Stomach smooth muscle (tissue), 2 donors: ENCODE results near the gene BRI3BP.
"Not testable (repeated sequence)": the region's sequence is repeated elsewhere in the genome, so short reads cannot be mapped to it uniquely, and the experiment has no call there.

Experiments used
- H3K27ac ChIP-seq: one replicate; pipeline ENCODE4 v1.7.0; 2013; ENCODE audit warnings: mild to moderate bottlenecking, low read length, inconsistent platforms
- H3K27me3 ChIP-seq, 2 donors: one replicate each; pipeline ENCODE4 v1.7.0; 2013; ENCODE audit warnings: low read length in 2 of 2; ENCODE audit not compliant: insufficient read depth in 2 of 2, control insufficient read depth in 1 of 2
- H3K36me3 ChIP-seq, 2 donors: one replicate each; pipeline ENCODE4 v1.7.0; 2013; ENCODE audit warnings: low read length in 2 of 2; ENCODE audit not compliant: control insufficient read depth in 2 of 2, insufficient read depth in 2 of 2
- H3K4me1 ChIP-seq: one replicate; pipeline ENCODE4 v1.7.0; 2013; ENCODE audit warnings: low read length; ENCODE audit not compliant: control insufficient read depth, insufficient read depth
- H3K4me3 ChIP-seq, 2 donors: one replicate each; pipeline ENCODE4 v1.7.0; 2013; ENCODE audit warnings: low read length in 2 of 2
- H3K9ac ChIP-seq, 2 donors: one replicate each; pipeline ENCODE4 v1.7.0; 2013; ENCODE audit warnings: low read length in 2 of 2, mild to moderate bottlenecking in 1 of 2
- H3K9me3 ChIP-seq, 2 donors: one replicate each; pipeline ENCODE4 v1.7.0; 2013; ENCODE audit warnings: low read length in 2 of 2; ENCODE audit not compliant: control insufficient read depth in 2 of 2
- donor health status: healthy.
- donor health status: Pancreatic carcinoma.

BRI3BP gene

GRCh38 chr12:125065919-125066570 is 72.6 kb downstream of the BRI3BP start:
- peaks cover 14% of the 10 kb centered on the region for H3K4me1 ChIP-seq

DNA sequence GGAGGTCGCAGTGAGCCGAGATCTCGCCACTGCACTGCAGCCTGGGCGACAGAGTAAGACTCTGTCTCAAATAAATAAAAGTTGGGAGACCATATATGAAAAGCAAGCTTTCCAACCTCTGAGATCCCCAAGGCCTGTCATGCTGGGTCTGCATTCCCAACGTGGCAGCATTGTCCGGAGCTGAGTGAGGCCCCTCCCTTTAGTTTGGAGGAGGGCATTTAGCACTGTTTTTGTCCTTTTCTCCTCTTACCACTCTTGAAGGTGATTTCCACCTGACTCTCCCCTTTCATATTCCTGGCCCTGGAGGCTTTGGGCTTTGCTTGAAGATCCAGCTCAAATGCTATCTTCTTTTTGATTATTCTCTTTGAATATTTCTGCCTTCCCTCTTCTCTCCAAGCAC is 74.9 kb downstream of the BRI3BP start:
- no peak overlapping the region for H3K27ac ChIP-seq
- H3K9ac ChIP-seq = no peak overlapping the region
- H3K4me3 ChIP-seq = no peak overlapping the region

More at GRCh38 chr12:125065919-125066570, 72.6 kb downstream of the BRI3BP start:
- Histone ChIP-seq H3K9ac (peak overlapping the region; percentile 76 to 87), H3K27ac (no peak overlapping the region), H3K9me3 (no peaks in the 10 kb centered on the region), H3K4me3 (peak overlapping the region; percentile 88), H3K36me3 (no peaks in the 10 kb centered on the region), H3K27me3 (no peaks in the 10 kb centered on the region)

GRCh38 chr12:125069616-125070015 is 76.2 kb downstream of the BRI3BP start:
- H3K9me3 ChIP-seq = no peaks in the 10 kb centered on the region
- H3K36me3 ChIP-seq = peaks cover 0 to 2% of the 10 kb centered on the region in 2 donors
- no peaks in the 10 kb centered on the region for H3K27me3 ChIP-seq
- no peak overlapping the region for H3K4me3 ChIP-seq
- peaks cover 12% of the 10 kb centered on the region for H3K4me1 ChIP-seq
- H3K27ac ChIP-seq = no peak overlapping the region
- H3K9ac ChIP-seq = no peak overlapping the region

More for the DNA sequence above, 74.9 kb downstream of the BRI3BP start:
- no peaks in the 10 kb centered on the region for H3K27me3 ChIP-seq
- peaks cover 14% of the 10 kb centered on the region for H3K4me1 ChIP-seq
- H3K9me3 ChIP-seq = no peaks in the 10 kb centered on the region
- peaks cover 0 to 2% of the 10 kb centered on the region in 2 donors for H3K36me3 ChIP-seq

DNA sequence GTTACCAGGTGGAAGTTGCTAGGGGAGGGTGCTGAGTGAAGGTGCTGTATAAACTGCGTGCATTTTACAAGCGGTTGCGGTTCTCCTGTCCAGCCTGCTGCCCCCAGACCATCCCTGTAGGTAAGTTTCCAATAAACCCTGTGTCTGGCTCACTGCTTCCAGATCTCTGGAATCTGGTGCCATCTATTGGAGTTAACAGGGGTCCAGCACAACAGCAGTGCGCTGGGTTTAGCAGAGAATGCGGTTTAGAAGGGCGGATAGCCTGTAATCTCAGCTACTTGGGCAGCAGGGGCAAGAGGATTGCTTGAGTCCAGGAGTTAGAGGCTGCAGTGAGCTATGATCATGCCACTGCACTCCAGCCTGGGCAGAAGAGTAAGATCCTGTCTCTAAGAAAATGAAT is 76.7 kb downstream of the BRI3BP start:
- peaks cover 0 to 2% of the 10 kb centered on the region in 2 donors for H3K36me3 ChIP-seq
- no peak overlapping the region for H3K9ac ChIP-seq
- H3K4me1 ChIP-seq = peaks cover 9% of the 10 kb centered on the region
- H3K27me3 ChIP-seq = no peaks in the 10 kb centered on the region
- no peak overlapping the region for H3K4me3 ChIP-seq
- no peaks in the 10 kb centered on the region for H3K9me3 ChIP-seq
- no peak overlapping the region for H3K27ac ChIP-seq

DNA sequence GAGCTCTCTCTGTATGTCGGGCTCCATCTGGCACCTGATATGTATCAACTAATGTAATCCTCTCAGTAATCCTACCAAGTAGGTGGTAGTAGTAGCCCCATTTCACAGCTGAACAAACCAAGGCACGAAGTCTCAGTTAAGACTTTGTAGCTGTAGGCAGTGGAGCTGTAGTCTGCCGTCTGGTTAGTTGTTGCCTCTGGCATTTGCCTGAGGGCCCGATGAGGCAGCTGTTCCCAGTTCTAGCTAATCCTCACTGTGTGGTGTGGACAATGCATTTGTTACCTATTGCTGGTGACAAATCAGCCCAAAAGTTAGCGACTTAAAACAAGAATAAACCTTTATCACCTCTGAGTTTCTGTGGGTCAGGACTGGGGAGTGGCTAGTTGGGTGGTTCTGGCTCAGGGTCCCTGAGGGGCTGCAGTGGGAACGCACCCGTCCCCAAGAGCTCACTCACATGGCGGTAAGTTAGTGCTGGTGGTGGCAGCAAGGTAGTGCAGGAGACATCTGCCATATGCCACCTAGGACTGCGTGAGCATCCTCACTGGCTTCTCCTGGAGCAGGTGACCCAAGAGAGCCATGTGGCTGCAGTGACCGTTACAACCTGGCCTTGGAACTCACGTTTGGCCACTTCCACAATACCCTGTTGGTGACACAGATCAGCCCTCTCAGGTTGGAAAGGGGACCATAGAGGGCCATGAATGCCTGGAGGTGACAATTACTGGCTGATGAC is 77.4 kb downstream of the BRI3BP start:
- no peak overlapping the region for H3K4me3 ChIP-seq
- no peak overlapping the region for H3K9ac ChIP-seq
- peaks cover 5% of the 10 kb centered on the region for H3K4me1 ChIP-seq
- H3K27ac ChIP-seq = no peak overlapping the region
- H3K9me3 ChIP-seq = no peaks in the 10 kb centered on the region
- H3K27me3 ChIP-seq = no peaks in the 10 kb centered on the region
- peaks cover 0 to 2% of the 10 kb centered on the region in 2 donors for H3K36me3 ChIP-seq

DNA sequence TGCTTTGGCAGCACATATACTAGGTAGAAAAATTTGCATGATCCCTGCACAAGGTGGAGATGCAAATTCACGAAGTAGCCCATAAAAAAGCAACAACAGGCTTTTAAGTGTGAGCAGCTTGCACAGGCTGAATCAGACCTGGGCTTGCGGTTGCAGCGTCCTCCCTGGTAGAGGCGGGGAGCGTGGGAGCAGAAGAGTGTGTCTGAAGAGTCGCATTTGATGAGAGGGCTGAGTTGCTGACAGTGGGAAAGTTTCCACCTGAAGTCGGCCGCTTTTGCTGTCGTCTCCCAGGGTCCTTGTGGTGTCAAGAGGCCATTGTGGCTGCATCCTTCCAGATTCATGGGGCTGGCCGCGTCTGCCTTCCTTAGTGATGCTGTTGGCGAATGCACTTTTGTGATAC is 78.0 kb downstream of the BRI3BP start:
- no peaks in the 10 kb centered on the region for H3K27me3 ChIP-seq

DNA sequence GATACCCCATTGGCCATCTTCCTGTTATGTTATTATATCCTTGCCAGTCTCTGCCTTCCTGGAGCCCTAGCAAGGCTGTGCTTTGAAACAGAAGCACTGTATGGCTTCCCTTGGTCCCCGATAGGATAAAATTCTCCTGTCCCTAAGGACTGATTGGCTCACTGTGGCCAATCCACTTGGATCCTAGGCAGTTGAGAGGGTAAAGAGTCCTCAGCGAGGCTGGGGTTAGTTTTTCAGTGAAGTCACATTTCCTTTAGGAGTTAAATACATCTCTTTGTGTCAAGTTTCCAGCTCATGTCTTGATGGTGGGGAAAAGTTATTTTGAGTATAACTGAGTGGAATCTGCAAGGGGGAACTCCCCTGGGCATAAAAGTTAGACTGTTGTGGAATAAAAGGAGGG is 79.1 kb downstream of the BRI3BP start:
- peaks cover 6 to 12% of the 10 kb centered on the region in 2 donors for H3K36me3 ChIP-seq
- no peaks in the 10 kb centered on the region for H3K9me3 ChIP-seq
- no peaks in the 10 kb centered on the region for H3K27me3 ChIP-seq
- H3K4me3 ChIP-seq = no peak overlapping the region
- H3K9ac ChIP-seq = no peak overlapping the region
- no peak overlapping the region for H3K27ac ChIP-seq
- H3K4me1 ChIP-seq = no peaks in the 10 kb centered on the region

More for the DNA sequence above, 78.0 kb downstream of the BRI3BP start:
- Histone ChIP-seq H3K9me3 (no peaks in the 10 kb centered on the region), H3K4me1 (no peaks in the 10 kb centered on the region), H3K27ac (no peak overlapping the region), H3K4me3 (no peak overlapping the region), H3K36me3 (peaks cover 4 to 7% of the 10 kb centered on the region in 2 donors), H3K9ac (no peak overlapping the region)

DNA sequence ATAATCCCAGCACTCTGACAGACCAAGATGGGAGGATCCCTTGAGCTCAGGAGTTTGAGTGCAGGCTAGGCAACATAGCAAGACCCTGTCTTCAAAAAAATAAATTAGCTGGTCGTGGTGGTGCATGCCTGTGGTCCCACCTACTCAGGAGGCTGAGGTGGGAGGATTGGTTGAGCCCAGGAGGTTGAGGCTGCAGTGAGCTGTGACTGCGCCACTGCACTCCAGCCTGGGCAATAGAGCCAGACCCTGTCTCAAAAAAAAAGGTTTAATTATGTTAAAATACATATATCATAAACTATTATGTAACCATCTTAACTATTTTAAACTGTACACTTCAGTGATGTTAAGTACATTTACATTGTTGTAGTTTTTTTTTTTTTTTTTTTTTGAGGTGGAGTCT is 80.8 kb downstream of the BRI3BP start:
- not testable (repeated sequence) for H3K4me1 ChIP-seq, H3K9ac ChIP-seq, H3K27ac ChIP-seq, H3K4me3 ChIP-seq, H3K9me3 ChIP-seq, H3K27me3 ChIP-seq
- peaks cover 12 to 15% of the 10 kb centered on the region in 2 donors for H3K36me3 ChIP-seq

- H3K36me3 ChIP-seq = peaks cover 12 to 19% of the 10 kb centered on the region in 2 donors
- H3K9me3 ChIP-seq = no peaks in the 10 kb centered on the region
- no peaks in the 10 kb centered on the region for H3K27me3 ChIP-seq
- H3K27ac ChIP-seq = no peak overlapping the region
- no peak overlapping the region for H3K9ac ChIP-seq
- no peaks in the 10 kb centered on the region for H3K4me1 ChIP-seq
- no peak overlapping the region for H3K4me3 ChIP-seq
Observed at GRCh38 chr12:125076103-125076502, 82.7 kb downstream of the BRI3BP start.

DNA sequence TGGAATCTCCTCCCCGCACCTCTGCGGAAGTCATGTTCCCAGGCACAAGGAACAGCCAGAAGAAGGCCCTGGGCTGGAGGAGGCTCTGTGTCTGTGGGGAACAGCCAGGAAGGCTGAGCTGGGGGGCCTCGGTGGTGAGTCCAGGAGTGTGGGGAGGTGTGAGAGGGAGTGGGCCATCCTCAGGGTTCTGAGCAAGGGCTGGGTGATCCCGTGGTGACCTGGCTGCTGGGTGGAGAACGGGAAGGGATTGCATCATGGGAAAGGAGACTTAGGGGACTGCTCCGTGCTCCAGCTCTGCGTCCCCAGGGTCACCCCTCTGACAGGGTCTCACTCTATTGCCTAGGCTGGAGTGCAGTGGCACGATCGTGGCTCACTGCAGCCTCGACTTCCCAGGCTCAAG is 85.6 kb downstream of the BRI3BP start:
- Histone ChIP-seq H3K36me3 (peaks cover 12 to 21% of the 10 kb centered on the region in 2 donors), H3K27ac (no peak overlapping the region), H3K9me3 (no peaks in the 10 kb centered on the region)

More for the DNA sequence above, 85.6 kb downstream of the BRI3BP start:
- H3K9ac ChIP-seq = no peak overlapping the region
- H3K4me3 ChIP-seq = no peak overlapping the region
- no peaks in the 10 kb centered on the region for H3K4me1 ChIP-seq
- H3K27me3 ChIP-seq = no peaks in the 10 kb centered on the region
